ENCODE measurements around the gene GNAS-AS1.

- TF ChIP-seq CTCF (IDR thresholded peaks at IDR 0.05) (no peak), POLR2A (IDR thresholded peaks at IDR 0.05) (no peak)
Measured at GRCh38 chr20:58816051-58816450, 34.7 kb downstream of the GNAS-AS1 start.

Measured in adrenal gland (tissue), 5 donors.